CD4-positive, alpha-beta T cell treated with Interleukin-15 for 4 hours (primary cell): Measurements from ENCODE around the gene NAALADL2.
"Not testable (repeated sequence)": the region's sequence is repeated elsewhere in the genome, so short reads cannot be mapped to it uniquely, and the experiment has no call there.

Source experiments
- DNase-seq: peaks from one replicate; pipeline ENCODE4 v3.0.0-alpha.2; 2020; ENCODE audit warnings: low spot score

NAALADL2 gene

DNA sequence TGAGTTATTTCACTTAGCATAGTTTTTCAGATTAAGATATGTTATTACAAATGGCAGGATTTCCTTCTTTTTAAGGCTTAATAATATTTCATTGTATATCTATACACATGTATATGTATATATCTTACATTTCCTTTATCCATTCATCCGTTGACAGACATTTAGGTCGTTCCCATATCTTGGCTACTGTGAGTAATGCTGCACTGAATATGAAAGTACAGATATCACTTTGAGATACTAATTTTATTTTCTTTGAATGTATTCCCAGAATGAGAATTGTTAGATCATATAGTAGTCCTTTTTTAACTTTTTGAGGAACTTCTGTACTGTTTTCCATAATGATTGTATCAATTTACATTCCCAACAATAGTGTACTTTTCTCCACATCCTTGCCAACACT is 270.4 kb downstream of the NAALADL2 start:
- DNase-seq, result no peak

DNA sequence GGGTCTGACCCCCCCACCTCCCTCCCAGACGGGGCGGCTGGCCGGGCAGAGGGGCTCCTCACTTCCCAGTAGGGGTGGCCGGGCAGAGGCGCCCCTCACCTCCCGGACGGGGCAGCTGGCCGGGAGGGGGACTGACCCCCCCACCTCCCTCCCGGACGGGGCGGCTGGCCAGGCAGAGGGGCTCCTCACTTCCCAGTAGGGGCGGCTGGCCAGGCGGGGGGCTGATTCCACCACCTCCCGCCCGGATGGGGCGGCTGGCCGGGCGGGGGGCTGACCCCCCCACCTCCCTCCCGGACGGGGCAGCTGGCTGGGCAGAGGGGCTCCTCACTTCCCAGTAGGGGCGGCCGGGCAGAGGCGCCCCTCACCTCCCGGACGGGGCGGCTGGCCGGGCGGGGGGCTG is 272.7 kb downstream of the NAALADL2 start:
- not testable (repeated sequence) for DNase-seq

DNA sequence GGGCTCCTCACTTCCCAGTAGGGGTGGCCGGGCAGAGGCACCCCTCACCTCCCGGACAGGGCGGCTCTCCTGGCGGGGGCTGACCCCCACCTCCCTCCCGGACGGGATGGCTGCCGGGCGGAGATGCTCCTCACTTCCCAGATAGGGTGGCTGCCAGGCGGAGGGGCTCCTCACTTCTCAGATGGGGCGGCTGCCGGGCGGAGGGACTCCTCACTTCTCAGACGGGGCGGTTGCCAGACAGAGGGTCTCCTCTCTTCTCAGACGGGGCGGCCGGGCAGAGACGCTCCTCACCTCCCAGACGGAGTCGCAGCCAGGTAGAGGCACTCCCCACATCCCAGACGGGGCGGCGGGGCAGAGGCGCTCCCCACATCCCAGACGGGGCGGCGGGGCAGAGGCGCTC is 273.6 kb downstream of the NAALADL2 start:
- DNase-seq, result not testable (repeated sequence)

DNA sequence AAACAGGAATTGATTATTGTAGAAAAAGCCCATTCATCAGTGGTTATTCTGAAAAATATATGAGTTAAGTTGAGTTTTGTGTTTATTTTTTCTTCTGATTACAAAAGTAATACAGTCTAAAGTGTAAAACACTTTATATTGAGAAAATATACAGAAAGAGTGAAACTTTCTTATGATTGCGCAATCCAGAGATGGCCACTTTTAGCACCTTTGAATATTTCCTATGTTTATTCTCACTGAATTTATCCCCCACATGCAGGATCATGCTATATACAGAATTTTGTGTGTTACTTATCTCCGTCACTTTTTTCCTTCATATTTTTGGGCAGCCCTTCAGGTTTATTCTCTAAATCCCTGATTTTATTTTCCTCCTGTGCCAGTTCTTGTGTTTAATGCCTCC is 285.2 kb downstream of the NAALADL2 start:
- DNase-seq, result no peak

DNA sequence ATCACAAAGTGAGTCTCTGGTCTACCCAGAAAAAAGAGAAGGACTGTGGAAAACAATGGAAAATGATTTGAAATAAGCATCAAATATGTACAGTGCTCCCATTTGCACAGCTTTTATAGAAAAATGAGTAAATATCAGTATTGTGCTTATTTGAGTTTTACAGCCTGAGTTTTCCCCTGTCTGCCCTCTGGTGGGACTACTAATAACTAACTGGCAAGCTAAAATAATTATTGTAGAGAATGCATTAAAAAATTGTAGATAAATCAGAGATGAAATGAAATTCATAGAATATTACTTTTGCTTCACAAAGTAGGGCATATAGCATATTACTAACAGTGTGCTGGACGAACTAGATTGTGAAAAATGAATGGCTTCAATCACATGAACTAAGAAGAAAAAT is 287.1 kb downstream of the NAALADL2 start:
- no peak for DNase-seq

DNA sequence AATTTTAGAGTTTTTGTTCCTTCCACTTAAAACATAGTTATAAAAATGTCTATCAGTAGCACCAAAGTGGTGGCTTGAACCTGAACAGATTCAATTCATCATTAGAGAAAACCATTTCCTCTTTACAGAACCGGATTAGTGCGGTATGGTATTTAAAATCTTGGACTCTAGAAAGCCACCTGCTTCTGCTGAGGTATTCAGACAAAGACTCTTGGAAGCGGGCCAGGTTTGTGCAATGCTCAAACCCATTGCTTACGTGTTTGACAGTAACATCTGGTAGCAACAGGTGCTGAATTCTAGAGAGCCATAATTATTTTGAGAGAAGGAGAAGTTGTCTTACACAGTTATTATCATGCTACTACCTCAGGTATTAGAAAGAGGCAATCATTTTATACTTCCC is 290.5 kb downstream of the NAALADL2 start:
- DNase-seq, result no peak

DNA sequence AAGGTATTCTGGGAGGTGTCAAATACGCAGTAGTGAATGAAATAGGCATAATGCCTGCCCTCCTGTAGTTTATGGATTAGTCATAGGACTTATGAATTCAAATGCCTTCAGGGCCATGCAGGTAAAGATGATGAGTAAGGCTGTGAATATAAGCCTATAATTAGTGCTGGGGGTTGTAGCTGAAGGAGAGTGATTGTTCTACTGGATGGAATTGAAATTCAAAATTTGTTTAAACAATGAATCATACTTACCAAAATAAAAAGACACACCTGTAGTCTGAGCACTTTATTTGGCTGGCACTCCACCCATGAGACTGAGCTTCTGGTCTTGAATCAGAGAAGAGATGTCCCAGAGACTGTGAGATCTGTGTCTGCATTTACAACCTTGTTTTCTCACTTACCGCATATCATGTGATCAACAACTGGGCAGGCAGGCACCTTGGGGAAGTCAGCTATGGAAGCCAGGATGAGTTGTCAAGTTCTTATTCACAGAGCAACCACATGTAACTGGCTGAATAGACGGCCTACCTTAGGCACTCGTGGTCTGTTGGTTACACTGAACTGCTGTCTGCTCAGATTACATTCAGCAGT is 291.8 kb downstream of the NAALADL2 start:
- DNase-seq, result no peak

DNA sequence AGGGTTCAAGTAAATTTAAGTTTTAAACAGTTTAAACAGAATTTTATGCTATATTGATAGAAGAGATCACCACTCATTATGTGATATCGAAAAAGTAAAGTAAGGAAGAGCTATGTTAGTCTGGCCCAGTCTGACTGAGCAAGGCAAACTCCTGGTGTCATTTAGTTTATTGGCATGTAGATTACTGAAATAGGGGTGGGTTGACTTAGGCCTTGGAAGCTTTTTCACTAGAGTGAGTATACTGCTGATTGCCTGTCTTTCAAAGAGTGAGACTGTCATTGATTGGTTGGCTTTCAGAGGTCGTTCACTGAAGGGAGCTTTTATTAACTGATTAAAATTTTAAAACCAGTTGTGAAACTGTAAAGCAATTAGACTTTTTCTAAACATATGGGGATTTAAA is 294.5 kb downstream of the NAALADL2 start:
- DNase-seq, result no peak

DNA sequence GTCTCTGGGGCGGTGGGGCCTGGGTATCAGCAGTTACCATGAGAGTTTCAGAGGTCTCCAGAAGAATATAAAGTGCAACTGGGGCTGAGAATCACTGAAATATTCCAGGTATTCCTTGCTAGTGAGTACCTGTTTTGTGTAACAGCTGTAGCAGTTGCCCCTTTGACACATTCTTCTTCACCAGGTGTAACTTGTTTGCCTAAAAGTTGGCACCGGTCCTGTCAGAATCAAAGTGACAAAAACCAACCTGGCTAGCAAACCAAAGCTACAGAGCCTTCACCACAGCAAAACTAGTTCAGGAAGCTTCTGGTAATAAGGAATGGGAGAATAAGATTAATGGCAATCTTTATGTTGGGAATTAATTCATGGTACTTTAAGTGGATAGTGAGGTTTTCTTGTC is 296.0 kb downstream of the NAALADL2 start:
- DNase-seq, result no peak

DNA sequence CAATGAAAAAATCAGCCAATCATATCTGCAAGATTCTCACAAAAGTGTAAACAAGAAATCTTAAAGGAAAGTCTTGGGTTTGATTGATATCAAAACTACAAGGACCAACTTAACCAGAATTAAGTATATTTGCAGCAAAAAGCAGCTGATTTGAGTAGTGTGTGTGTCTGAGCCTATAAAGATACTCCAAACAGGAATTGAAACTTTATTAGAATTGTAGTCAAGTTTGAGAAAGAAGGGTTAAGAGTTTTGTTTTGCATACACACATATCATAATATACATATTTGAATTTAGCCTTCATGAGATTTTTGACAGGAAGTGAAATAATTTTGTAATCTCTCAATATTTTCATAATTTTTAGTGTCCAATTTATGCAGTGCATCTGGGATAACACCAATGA is 300.1 kb downstream of the NAALADL2 start:
- DNase-seq, result no peak

DNA sequence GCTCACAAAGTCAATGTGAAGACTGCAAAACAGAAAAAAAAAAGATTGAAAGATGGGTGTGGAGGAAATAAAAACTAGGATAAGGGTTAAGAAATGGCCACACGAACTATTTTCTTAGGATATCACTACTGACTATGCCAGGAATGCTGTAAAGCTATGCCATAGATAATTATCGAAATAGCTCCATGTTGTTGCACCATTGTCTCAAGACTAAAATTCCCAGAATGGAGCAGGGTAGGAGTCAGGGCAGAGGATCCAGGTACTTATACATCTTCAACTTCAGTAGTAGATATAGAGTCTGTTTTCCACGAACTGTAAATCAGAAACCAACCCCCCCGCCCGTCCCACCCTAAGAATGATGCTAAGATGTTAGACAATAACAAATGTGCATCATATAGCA is 302.2 kb downstream of the NAALADL2 start:
- DNase-seq, result no peak

DNA sequence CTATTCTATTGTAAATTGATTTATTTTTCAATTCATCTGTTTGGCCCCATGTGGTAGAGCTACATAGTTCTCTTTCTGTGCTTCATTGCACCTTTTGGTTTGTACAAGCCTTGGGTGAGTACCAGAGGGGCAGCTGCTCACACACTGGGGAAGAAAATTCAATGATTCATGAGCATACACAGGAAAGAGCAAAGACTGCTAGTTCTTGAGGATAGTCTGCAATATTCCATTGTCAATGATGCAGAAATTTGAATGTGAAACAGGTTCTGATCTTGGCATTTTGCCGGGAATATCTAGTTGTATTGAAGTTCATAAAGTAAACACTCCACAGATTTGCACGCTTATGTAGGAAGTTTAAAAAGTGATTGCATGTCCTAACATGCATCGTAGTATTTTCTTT is 304.6 kb downstream of the NAALADL2 start:
- DNase-seq, result no peak

DNA sequence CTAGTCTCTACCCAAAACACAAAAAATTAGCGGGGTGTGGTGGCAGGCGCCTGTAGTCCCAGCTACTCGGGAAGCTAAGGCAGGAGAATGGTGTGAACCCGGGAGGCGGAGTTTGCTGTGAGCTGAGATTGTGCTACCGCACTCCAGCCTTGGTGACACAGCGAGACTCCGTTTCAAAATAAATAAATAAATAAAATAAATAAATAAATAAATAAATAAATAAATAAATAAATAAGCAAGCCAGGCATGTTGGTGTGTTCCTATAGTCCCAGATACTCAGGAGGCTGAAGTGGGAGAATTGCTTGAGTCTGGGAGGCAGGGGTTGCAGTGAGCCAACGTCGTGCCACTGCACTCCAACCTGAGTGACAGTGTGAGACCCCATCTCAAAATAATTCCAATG is 314.0 kb downstream of the NAALADL2 start:
- not testable (repeated sequence) for DNase-seq

DNA sequence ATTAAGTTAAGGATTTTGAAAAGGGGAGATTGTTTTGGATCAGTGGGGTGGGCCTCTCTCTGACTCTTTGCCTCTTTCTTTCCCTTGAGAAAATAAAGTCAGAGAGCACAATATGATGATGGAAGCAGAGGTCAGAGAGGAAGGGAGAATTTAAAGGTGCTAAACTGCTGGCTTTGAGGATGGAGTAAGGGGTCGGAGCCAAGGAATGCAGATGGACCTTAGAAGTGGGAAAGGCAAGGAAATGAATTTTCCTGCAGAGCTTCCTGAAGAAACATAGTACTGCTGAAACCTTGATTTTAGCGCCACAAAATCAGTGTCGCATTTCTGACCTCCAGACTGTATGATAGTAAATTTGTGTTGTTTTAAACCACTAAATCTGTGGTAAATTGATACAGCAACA is 317.4 kb downstream of the NAALADL2 start:
- no peak for DNase-seq

DNA sequence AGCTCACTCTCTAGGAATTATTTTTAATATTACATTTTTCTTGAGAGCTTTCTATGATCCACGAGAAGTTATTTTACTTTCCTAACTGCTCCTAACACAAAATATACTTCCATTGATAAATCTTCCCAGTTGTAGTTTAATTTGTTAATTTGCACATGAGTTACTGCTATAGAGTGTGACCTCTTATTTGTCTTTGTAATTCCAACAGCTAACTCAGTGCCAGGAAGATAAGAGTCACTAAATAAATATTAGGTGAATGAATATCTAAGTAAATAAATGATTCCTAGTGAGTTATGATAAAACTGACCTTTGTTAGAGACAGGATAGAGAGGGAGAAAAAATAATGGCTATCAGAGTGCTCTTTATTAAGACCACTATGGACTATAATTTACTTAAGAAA is 319.9 kb downstream of the NAALADL2 start:
- no peak for DNase-seq

DNA sequence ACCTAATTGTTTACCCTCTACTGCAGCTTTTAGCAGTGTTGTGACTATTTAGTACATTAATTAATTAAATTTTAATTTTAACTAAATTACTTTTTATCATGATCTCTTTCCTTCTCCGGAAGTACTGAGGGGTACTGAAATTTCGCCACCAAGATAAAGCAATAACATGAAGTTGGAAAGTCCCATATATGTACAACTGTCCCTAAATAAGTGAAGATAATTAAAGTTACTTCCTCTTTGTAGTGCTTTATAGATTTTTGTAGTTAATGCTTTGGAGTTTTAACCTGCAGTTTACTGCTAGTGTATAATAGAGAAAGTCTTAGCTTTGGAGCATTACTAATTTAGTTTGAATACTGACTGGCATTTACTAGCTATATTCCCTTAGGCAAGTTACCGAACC is 325.3 kb downstream of the NAALADL2 start:
- no peak for DNase-seq

DNA sequence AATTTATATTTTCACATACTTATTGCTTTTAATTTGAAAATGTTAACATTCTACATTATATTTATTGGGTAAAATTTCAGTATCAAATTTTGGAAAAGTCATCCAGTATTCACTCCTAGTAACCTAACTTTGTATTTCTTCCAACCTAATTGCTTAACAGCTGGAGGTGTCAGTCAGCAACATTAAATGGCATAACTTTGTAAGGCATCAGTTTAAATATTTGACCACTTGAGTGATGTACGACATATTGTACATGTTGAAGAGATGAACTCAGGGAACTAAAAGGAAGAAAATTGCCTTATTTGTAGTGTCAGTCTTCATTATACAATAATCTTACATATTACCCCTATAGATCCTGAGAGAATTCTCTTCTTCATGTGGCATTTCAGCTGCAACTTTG is 326.8 kb downstream of the NAALADL2 start:
- no peak for DNase-seq

DNA sequence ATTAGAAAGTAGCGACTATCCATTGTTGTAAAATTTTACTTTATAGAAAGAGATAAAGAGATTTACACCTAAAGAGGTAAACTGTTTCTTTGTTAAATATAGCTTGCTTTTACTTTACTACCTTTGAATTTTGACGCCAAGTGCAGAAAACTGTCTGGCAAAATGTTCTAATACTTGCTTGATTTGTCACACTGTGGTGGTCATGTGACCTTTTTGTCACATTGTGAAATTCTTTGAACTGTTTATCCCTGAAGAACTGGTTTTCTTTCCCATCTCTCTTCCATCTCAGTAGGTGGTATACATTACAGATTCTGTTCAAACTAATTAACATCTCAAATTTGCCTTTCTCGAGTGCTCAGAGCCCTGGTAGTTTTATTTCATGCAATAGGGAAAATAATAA is 327.4 kb downstream of the NAALADL2 start:
- no peak for DNase-seq

DNA sequence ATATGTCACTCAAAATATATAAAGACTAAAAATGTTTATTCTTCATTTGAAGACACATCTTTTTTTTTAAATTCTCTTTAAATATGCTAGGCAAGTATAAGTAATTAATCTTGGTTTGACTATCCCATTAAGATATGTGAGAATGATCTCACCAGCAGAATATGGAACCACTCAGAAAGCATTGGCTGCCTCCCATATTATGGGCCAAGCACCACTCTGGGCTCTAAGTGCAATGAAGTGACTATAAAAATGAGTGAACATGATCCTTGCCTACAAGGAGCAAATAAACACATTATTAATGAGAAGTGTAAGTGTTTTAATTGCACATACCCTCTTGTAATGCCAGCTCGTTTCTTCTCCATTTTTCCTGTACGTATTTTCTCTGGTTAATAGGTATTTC is 328.5 kb downstream of the NAALADL2 start:
- no peak for DNase-seq

DNA sequence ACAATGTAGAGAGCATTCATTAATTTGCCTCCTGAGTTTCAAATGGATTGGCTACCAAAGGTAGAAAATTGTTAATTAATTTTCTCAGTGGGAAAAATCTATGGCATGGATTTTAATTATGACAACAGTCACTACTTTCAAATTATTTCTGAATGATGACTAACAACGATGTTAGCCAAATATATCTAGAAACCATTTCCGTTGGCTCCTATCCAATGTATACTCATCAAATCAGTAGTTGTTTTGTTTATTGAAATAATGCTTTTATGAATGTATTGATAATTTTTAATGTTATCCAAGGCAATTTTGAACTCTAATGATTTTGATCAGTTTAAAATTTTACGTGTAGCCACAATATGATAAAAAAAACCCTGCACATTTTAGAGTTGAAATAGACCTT is 333.4 kb downstream of the NAALADL2 start:
- DNase-seq, result no peak

DNA sequence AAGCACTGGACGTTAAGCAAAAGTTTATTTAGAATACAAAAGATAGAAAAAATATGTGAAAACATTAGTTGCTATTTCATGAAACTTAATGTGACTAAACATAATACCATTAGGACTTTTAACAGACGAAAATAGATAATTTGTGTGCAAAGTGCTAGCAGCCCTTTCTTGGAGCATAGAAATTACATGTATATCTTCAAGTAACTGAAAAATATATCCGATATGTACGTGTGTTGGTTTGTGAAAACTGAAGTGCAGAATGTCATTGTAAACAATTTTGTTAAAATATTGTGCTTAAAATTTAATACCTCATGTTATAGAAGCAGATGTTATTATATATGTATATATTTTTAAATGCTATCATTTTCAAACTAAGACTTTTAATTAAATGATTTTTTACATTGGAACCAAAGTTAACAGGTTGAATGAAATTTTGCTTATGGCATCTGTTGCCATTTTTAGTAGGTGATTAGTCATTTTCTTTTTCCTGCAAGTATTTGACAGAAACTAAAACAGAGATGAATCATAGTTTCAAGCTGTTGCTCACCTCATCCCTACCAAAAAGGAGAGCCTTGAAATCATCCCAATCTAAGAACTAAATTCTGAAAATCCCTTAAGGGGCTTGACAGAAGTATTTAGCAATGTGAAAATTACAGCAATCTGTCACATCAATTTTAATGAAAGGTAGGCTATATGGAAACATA is 334.8 kb downstream of the NAALADL2 start:
- no peak for DNase-seq

DNA sequence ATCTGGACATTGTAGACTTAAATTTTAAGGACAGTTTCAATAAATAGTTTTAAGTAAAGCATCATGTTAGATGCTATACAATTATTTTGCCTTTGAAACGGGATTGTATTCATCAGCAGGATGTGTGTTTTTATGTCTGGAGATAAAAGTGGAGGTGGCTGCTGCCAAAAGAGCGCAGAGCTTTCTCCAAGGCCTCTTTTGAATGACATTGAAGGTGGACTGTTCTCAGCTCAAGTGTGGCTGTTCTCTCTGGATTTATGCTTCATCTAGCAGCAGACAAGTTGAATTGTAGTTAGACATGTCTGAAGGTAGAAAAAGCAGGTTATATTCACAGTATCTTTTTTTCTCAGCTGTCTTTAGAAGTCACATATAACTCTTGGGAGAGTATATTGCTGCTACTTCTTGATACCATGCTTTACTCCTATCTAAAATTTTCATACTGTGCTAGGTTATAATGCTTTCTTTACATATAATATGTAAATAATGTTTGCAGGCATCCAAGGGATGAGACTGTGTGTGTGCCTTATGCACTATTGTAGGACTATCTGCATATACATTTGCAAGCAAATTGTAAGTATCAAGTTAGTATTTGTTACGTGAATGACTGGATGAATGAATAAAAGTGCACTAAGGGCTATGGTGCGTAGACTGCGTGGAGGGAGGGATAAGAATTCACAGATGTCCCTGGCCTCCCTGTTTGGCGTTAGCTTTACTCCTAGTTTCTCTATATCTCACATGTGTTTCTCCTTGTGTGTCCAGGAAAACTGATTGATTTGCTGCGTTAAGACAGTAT is 340.1 kb downstream of the NAALADL2 start:
- no peak for DNase-seq

DNA sequence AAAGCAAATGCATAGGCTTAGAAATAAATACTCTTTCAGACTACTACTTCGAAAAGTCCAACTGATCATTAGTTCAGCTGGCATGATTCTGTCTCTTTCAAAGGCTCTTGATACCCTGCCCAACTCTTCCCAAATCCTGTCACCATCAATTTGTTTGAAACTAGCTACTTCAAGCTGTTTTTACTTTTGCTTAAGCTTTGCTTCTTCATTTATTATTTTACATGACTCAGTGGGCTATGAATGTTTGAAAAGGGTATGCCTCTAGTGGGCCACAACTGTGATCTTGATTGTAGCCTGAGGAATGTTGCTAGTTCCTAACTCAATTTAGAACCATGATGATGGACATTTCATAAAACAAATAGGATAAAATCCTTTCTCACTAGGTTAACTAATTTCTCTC is 340.8 kb downstream of the NAALADL2 start:
- DNase-seq, result no peak
